GM12891 (cell line): Measurements from ENCODE around the gene RPS4Y1.

ENCODE experiments used
- PAX5 ChIP-seq: IDR thresholded peaks from 2 replicates; pipeline ENCODE4 v1.6.1; 2011; ENCODE audit warnings: low read length, moderate library complexity, mild to moderate bottlenecking; ENCODE audit not compliant: insufficient read depth, severe bottlenecking
- POLR2A ChIP-seq: IDR thresholded peaks from 2 replicates; pipeline ENCODE4 v1.6.1; 2011; ENCODE audit warnings: low read depth, low read length, control low read depth
- POLR2AphosphoS5 ChIP-seq: IDR thresholded peaks from 2 replicates; pipeline ENCODE4 v1.6.1; 2011; ENCODE audit warnings: low read depth, low read length, control low read depth
- POU2F2 ChIP-seq: IDR thresholded peaks from 2 replicates; pipeline ENCODE4 v1.6.1; 2011; ENCODE audit warnings: low read depth, mild to moderate bottlenecking, control low read depth, low read length, moderate library complexity
- SPI1 ChIP-seq: IDR thresholded peaks from 2 replicates; pipeline ENCODE4 v1.6.1; 2011; ENCODE audit warnings: low read depth, low read length, control low read depth
- TAF1 ChIP-seq: IDR thresholded peaks from 2 replicates; pipeline ENCODE4 v1.6.1; 2011; ENCODE audit warnings: low read depth, low read length, control low read depth

GRCh38 chrY:2913066-2913815, 71.8 kb downstream of the RPS4Y1 start:
- TF ChIP-seq POLR2AphosphoS5 = no peak
- TF ChIP-seq POLR2A = no peak
- TF ChIP-seq SPI1 = no peak
- no peak for TF ChIP-seq TAF1
- no peak for TF ChIP-seq POU2F2
- no peak for TF ChIP-seq PAX5
